Thyroid gland (tissue), 4 donors: Measurements from ENCODE around the gene DLX1. TPM values are rescaled to one million over a fixed set of nuclear protein-coding genes. Genes with fewer than 3 reads are reported as not detected.

ENCODE experiments used
- DNase-seq, 2 donors: peaks; one replicate each; pipeline ENCODE4 v3.0.0-alpha.2; 2019
- H3K27ac ChIP-seq, 3 donors: fragments of 200-600 bp; sonication (generic); 1 replicate in 2 of 3; 2 replicates in 1 of 3; pipeline ENCODE4 v1.5.1; 2016 to 2019; ENCODE audit warnings: mild to moderate bottlenecking in 1 of 3, moderate library complexity in 1 of 3
- H3K27me3 ChIP-seq: fragments of 200-600 bp; sonication (generic); one replicate; pipeline ENCODE4 v1.5.1; 2019
- H3K36me3 ChIP-seq, 2 donors: fragments of 200-600 bp; sonication (generic); one replicate each; pipeline ENCODE4 v1.5.1; 2016 to 2019
- H3K4me1 ChIP-seq, 2 donors: fragments of 200-600 bp; sonication (generic); one replicate each; pipeline ENCODE4 v1.5.1; 2017 to 2019
- H3K4me3 ChIP-seq, 3 donors: fragments of 200-600 bp; sonication (generic); replicated peaks in 1 of 3; 1 replicate in 2 of 3; 2 replicates in 1 of 3; pipeline ENCODE4 v1.5.1; 2016; ENCODE audit warnings: mild to moderate bottlenecking in 1 of 3
- H3K9me3 ChIP-seq: fragments of 200-600 bp; sonication (generic); one replicate; pipeline ENCODE4 v1.5.1; 2017
- CTCF ChIP-seq, 6 experiments: fragments of 200-600 bp in 3 of 6; fragments of 450-650 bp in 3 of 6; sonication (generic) in 3 of 6; IDR thresholded peaks; one replicate each; pipeline ENCODE4 v1.5.1; 2016 to 2019; ENCODE audit warnings: antibody characterized with exemption in 6 of 6, mild to moderate bottlenecking in 2 of 6, inconsistent platforms in 1 of 6, moderate library complexity in 1 of 6
- POLR2A ChIP-seq, 2 donors: fragments of 450-650 bp; IDR thresholded peaks; one replicate each; pipeline ENCODE4 v1.6.1; 2017; ENCODE audit warnings: antibody characterized with exemption in 2 of 2, mild to moderate bottlenecking in 2 of 2, moderate library complexity in 1 of 2
- WGBS, 2 donors: methylation state at CpG; one replicate each; pipeline ENCODE4 v1.1.5; 2017; 5-methylcytosine and 5-hydroxymethylcytosine counted together
- intact Hi-C: fragments of 100-400 bp; cut with DNase I; formaldehyde crosslinking; loops from one replicate; pipeline ENCODE4 v1.15.1; 2023
- total RNA-seq, 4 donors: library from RNA; depleted of rRNA; stranded (reverse); fragments of >200 nt; gene quantifications; one replicate each; pipeline ENCODE4 v1.2.3, GENCODE V29; 2016

Gene DLX1
- total RNA-seq, 4 donors from 2014 or later, result 0.68 to 1.5 (median 1.0) TPM

- Histone ChIP-seq H3K9me3 (no peaks in the 10 kb centered on the region), H3K4me3 (no peak overlapping the region), H3K36me3 (no peaks in the 10 kb centered on the region), H3K27me3 (peaks cover 94% of the 10 kb centered on the region), H3K4me1 (peaks cover 28 to 77% of the 10 kb centered on the region in 2 donors), H3K27ac (peak overlapping the region in 1 of 3 donors; percentile 50)
- WGBS, 2 donors, result 29 to 46% methylated on average over 6 to 7 of the region's 9 CpGs
- intact Hi-C loops, result no loop called here
- TF ChIP-seq POLR2A (IDR thresholded peaks at IDR 0.05) (no peak), CTCF (IDR thresholded peaks at IDR 0.05) (no peak)
- no peak for DNase-seq
Observed at GRCh38 chr2:172097557-172098131, 12.3 kb downstream of the DLX1 start.

GRCh38 chr2:172098287-172098649, 13.0 kb downstream of the DLX1 start:
- no peak overlapping the region for H3K27ac ChIP-seq
- no peak for DNase-seq
- intact Hi-C loops, result no loop called here
- TF ChIP-seq CTCF (IDR thresholded peaks at IDR 0.05) (no peak), POLR2A (IDR thresholded peaks at IDR 0.05) (no peak)
- H3K36me3 ChIP-seq, result no peaks in the 10 kb centered on the region
- H3K4me1 ChIP-seq, result peaks cover 30 to 83% of the 10 kb centered on the region in 2 donors
- peaks cover 92% of the 10 kb centered on the region for H3K27me3 ChIP-seq
- H3K4me3 ChIP-seq, result no peak overlapping the region
- WGBS, 2 donors, result 46 to 71% methylated on average over 1 of the region's 1 CpG
- H3K9me3 ChIP-seq, result no peaks in the 10 kb centered on the region

GRCh38 chr2:172098650-172099471, 13.6 kb downstream of the DLX1 start:
- Histone ChIP-seq H3K27ac (no peak overlapping the region), H3K4me3 (peak overlapping the region in 1 of 3 donors; percentile 16), H3K4me1 (peaks cover 30 to 86% of the 10 kb centered on the region in 2 donors), H3K36me3 (no peaks in the 10 kb centered on the region), H3K9me3 (no peaks in the 10 kb centered on the region), H3K27me3 (peaks cover 86% of the 10 kb centered on the region)
- intact Hi-C loops, result no loop called here
- TF ChIP-seq CTCF (IDR thresholded peaks at IDR 0.05), result no peak
- no peak for TF ChIP-seq POLR2A (IDR thresholded peaks at IDR 0.05)
- DNase-seq, result peak in 1 of 2 donors; percentile 39
- WGBS, 2 donors, result 8 to 10% methylated on average over 24 to 44 of the region's 61 CpGs

GRCh38 chr2:172099472-172100079, 14.3 kb downstream of the DLX1 start:
- peaks cover 83% of the 10 kb centered on the region for H3K27me3 ChIP-seq
- intact Hi-C loops, result loop anchor here (10.0 kb wide), 2 partner anchors 105 to 395 kb away; partner anchors contain the start of gene METAP1D
- peaks cover 28 to 80% of the 10 kb centered on the region in 2 donors for H3K4me1 ChIP-seq
- H3K9me3 ChIP-seq, result no peaks in the 10 kb centered on the region
- H3K27ac ChIP-seq, result no peak overlapping the region
- H3K4me3 ChIP-seq, result no peak overlapping the region
- no peaks in the 10 kb centered on the region for H3K36me3 ChIP-seq
- 6% methylated on average over 12 of the region's 13 CpGs for WGBS, 2 donors
- no peak for DNase-seq
- TF ChIP-seq CTCF (IDR thresholded peaks at IDR 0.05) (no peak), POLR2A (IDR thresholded peaks at IDR 0.05) (no peak)
